8988T (cell line): Measurements from ENCODE around the gene PINLYP.
A peak's percentile ranks its signal among the peaks of the same experiment; 100 is the strongest.
"Not testable (repeated sequence)": the region's sequence is repeated elsewhere in the genome, so short reads cannot be mapped to it uniquely, and the experiment has no call there.

Source experiments
- DNase-seq: peaks from one replicate; pipeline ENCODE4 v3.0.0; 2011

Gene PINLYP

GRCh38 chr19:43584484-43584883, 8.9 kb downstream of the PINLYP start:
- no peak for DNase-seq

DNA sequence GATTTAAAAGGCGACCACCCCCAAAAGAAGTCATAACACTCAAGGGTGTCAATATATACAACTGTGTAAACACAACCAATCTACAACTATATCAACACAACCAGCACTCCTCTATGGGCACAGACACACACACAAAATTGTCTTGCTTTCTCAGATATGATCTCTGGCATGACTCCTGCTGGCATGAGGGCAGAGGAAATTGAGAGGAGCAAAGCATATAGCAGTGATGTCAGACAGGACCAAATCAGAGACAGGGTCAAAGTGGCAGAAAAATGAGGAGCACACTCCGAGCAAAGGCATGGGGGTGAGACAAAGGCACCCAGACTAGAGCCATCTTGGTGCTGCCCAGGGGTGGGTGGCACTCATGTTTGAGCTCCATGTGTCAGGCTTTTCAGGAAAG, 10.7 kb downstream of the PINLYP start:
- no peak for DNase-seq

- DNase-seq = not testable (repeated sequence)
These were observed 11.4 kb downstream of the PINLYP start for GRCh38 chr19:43587029-43587428.

DNA sequence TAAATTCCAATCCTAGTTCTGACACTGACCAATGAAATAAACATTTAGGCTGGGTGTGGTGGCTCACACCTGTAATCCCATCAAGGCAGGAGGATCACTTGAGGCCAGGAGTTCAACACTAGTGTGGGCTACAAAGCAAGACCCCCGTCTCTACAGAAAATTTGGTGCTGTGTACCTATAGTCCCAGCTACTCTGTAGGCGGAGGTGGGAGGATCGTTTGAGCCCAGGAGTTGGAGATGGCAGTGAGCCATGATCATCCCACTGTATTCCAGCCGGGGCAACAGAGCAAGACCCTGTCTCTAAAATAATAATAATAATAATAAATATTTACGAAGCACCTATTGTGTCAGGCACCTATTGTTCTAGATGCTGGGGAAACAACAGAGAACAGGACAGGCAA, 13.7 kb downstream of the PINLYP start:
- DNase-seq = no peak

DNA sequence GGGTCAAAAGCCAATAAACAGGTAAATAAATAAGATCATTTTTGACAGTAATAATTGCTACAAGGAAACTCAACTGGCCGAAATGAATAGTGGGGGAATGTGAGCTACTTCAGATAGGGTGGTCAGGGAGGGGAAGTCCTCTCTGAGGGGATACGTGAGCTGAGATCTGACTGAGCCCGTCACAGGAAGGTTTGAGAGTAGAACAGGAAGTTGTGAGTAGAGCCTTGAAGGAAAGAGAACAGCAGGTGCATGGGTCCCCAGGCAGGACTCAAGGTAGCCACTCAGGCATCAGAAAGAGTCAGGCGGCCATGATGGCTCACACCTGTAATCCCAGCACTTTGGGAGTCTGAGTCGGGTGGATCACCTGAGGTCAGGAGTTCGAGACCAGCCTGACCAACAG, 14.1 kb downstream of the PINLYP start:
- DNase-seq = no peak

GRCh38 chr19:43591904-43592772, 16.5 kb downstream of the PINLYP start:
- DNase-seq = no peak

DNA sequence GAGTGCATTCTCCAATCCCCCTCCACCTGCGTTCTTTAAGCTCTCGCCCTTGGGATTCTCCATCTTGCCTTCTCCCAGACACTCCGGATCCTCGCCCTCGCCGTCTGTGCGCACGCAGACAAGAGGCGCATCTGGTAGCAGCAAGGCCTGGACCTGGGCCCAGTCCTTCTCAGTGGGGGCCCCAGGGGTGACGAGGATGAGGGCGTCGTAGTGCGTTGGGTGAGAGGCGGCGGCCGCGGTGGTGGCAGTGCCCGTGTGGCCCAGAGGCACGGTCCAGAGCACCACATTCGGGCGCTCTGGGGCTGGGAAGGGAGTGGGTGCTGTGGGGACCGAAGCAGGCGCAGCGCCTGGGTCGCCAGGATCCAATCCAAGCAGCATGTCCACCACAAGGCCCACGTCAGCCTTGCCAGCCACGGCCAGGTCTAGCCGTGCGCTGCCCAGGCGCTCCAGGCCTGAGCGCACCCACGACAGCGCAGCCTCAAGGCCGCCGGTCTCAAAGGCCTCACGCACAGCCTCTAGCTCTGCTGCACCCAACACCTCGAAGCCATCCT, 17.3 kb downstream of the PINLYP start:
- DNase-seq = no peak

DNA sequence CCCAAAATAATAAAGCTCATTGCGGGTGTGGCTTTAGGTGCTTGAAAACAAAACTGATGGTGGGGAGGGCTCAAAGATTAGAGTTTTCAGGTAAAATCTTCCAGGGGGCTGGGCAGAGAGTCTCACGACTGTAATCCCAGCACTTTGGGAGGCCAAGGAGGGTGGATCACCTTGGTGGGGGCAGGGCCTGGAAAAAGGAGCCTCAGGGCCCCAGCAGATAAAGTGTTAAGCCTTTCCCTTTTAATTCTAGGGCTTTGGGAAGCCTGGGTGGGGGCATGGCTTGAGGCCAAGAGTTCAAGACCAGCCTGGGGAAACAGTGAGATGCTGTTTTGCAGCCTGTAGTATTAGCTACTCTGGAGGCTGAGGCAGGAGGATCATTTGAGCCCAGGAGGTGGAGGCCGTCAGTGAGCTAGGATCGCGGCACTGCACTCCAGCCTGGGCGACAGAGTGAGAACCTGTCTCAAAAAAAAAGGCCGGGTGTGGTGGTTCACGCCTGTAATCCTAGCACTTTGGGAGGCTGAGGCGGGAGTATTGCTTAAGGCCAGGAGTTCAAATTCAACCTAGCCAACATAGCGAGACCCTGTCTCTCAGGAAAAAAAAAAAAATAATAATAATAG, 18.6 kb downstream of the PINLYP start:
- no peak for DNase-seq

GRCh38 chr19:43594710-43595604, 19.4 kb downstream of the PINLYP start:
- peak; percentile 45 for DNase-seq

GRCh38 chr19:43595605-43595998, 20.0 kb downstream of the PINLYP start:
- DNase-seq = no peak

DNA sequence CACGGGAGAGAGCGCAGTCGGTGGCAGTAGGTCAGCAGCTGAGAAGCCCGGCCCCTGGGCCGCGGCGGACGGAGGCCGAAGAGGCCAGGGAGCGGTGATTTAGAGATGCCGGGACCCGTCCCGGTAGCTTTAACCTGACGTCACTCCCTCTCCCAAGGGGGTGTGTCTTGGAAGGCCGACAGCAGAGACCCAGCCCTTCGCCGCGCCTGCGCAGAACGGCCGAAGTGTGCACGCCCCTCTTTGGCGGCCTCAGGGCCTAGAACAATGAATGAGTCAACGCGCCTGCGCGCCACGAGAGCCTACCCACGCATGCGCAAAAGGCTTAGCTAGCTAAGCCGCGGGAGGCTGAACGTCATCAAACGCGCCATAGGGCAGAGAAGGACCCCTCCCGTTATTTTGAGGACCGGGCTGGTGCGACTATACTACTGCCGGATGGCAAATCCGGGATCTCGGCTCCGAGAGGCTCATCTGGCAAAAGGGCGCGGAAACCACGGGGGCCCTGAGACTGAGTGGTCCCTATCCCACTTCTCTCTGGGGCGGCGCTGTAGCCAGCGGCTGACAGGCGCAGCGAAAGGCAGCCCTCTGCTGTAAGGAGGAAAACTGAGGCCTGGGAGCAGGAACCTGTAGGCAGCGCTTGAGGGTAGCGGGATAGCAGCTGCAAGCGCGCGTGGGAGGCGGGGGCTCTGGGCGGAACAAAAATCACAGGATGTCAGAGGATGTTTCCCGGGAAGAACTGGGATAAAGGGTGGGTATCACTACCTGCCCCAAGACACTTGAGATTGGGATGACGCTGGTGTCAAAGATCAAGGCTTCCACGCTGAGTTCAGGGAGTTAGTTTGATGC, 20.6 kb downstream of the PINLYP start, which contains the start of the genes IRGQ and ZNF576:
Gene IRGQ, minus strand, starts transcription at position 136 of the 843 bp plus-strand sequence. CDS start 796 bp downstream, outside the sequence.
Gene ZNF576, plus strand, starts transcription at position 597 of the 843 bp plus-strand sequence. CDS start 514 bp downstream, outside the sequence.
- peak; percentile 84 for DNase-seq

GRCh38 chr19:43596842-43597461, 21.4 kb downstream of the PINLYP start:
- no peak for DNase-seq

GRCh38 chr19:43597876-43598275, 22.3 kb downstream of the PINLYP start:
- DNase-seq = no peak

DNA sequence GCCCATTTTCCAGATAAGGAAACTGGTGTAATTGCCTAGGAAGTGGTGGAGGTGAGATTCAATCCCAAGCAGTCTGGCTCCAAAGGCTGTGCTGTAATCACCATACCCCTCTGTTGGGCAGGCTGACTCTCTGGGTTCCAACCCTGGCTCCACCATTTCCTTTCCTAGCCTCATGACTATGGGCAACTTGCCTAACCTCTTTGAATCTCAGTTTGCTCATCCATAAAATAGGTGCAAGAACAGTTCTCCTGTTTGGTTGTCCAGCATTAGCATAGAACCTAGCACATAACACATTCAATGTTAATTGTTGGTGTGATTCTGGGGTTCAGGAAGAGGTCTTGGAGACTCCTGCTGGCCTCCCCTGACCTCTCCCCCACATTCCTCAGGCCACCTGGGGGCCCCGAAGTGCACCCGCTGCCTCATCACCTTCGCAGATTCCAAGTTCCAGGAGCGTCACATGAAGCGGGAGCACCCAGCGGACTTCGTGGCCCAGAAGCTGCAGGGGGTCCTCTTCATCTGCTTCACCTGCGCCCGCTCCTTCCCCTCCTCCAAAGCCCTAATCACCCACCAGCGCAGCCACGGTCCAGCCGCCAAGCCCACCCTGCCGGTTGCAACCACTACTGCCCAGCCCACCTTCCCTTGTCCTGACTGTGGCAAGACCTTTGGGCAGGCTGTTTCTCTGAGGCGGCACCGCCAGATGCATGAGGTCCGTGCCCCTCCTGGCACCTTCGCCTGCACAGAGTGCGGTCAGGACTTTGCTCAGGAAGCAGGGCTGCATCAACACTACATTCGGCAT, 23.0 kb downstream of the PINLYP start:
- DNase-seq = no peak

- no peak for DNase-seq
These were observed 24.2 kb downstream of the PINLYP start for GRCh38 chr19:43599635-43600295.

DNA sequence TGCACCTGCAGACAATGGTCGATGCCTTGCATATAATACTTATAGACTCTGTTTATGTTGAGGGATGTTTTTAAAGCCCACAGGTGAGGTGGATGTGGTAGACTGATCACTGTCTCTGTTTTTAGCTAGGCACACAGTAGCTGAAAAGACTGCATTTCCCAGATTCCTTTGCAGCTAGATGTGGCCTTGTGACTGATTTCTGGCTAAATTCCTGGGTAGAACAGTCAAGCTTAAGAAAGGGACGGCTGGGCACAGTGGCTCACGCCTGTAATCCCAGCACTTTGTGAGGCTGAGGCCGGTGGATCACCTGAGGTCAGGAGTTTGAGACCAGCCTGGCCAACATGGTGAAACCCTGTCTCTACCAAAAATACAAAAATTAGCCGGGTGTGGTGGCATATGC, 24.7 kb downstream of the PINLYP start:
- not testable (repeated sequence) for DNase-seq

DNA sequence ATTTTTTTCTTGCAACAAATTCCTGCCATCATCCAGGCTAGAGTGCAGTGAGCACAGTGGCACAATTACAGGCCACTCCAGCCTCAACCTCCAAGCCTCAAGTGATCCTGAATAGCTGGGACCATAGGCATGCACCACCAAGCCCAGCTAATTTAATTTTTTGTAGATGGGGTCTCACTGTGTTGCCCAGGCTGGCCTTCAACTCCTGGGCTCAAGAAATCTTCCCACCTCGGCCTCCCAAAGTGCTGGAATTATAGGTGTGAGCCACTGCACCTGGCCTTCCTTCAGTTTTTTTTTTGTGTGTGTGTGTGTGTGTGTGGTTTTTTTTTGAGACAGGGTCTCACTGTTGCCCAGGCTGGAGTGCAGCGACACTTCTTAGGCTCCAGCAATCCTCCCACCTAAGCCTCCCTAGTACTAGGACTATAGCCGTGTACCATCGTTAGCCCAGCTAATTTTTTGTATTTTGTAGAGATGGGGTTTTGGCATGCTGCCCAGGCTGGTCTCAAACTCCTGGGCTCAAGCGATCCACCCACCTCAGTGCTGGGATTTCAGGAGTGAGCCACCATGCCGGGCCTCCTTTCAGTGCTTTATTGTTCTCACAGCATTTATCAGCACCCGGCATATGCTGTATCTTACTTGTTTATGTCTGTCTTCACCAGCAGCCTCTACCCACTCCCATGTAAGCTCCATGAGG, 30.4 kb downstream of the PINLYP start:
- DNase-seq = no peak

- no peak for DNase-seq
These were observed 31.1 kb downstream of the PINLYP start for GRCh38 chr19:43606569-43607229.
